H1 (cell line): ENCODE results near the gene TMTC4. TPM values are rescaled to one million over a fixed set of nuclear protein-coding genes. Genes with fewer than 3 reads are reported as not detected.

Experiments
- CBX5 ChIP-seq: fragments of 300-800, 300-1000 bp; sonication (generic); IDR thresholded peaks from 2 replicates; pipeline ENCODE4 v1.7.1; 2016; ENCODE audit warnings: antibody characterized with exemption, low read length, low read depth
- CHD2 ChIP-seq: IDR thresholded peaks from 2 replicates; pipeline ENCODE4 v1.6.1; 2012; ENCODE audit warnings: low read length, improper control_type of control experiment
- KDM4A ChIP-seq: IDR thresholded peaks from one replicate; pipeline ENCODE4 v1.7.1; 2012; ENCODE audit warnings: low read depth, mild to moderate bottlenecking, moderate library complexity, low read length, inconsistent platforms; ENCODE audit not compliant: severe bottlenecking
- NRF1 ChIP-seq: IDR thresholded peaks from 2 replicates; pipeline ENCODE4 v1.6.1; 2011; ENCODE audit warnings: mild to moderate bottlenecking, low read depth, low read length, improper control_type of control experiment
- PHF8 ChIP-seq: fragments of 200-600 bp; sonication (generic); conservative IDR thresholded peaks from 2 replicates; pipeline ENCODE4 v1.7.1; 2012; ENCODE audit warnings: low read depth, mild to moderate bottlenecking, inconsistent platforms, low read length, moderate library complexity
- POLR2A ChIP-seq, 2 experiments: IDR thresholded peaks; 1 replicate in 1 of 2; 2 replicates in 1 of 2; pipeline ENCODE4 v1.6.1; 2011; ENCODE audit warnings: low read depth in 2 of 2, low read length in 2 of 2, mild to moderate bottlenecking in 2 of 2; ENCODE audit errors: control extremely low read depth in 1 of 2
- RNF2 ChIP-seq: fragments of 200-900, 300-1000 bp; sonication (generic); IDR thresholded peaks from 2 replicates; pipeline ENCODE4 v1.7.1; 2016; ENCODE audit warnings: borderline replicate concordance, low read depth, mild to moderate bottlenecking, antibody characterized with exemption, low read length; ENCODE audit not compliant: poor library complexity, severe bottlenecking; ENCODE audit errors: missing control alignments
- SIX5 ChIP-seq: IDR thresholded peaks from 2 replicates; pipeline ENCODE4 v1.6.1; 2011; ENCODE audit warnings: mild to moderate bottlenecking, low read depth, low read length
- SRF ChIP-seq: IDR thresholded peaks from 2 replicates; pipeline ENCODE4 v1.6.1; 2011; ENCODE audit warnings: mild to moderate bottlenecking, low read depth, low read length, moderate library complexity
- TCF12 ChIP-seq: IDR thresholded peaks from 2 replicates; pipeline ENCODE4 v1.6.1; 2011; ENCODE audit warnings: low read depth, mild to moderate bottlenecking, low read length
- TEAD4 ChIP-seq: IDR thresholded peaks from 2 replicates; pipeline ENCODE4 v1.6.1; 2012; ENCODE audit warnings: low read depth, low read length, inconsistent platforms, mixed read lengths
- polyA plus RNA-seq, 7 experiments: library from polyadenylated mRNA; depleted of rRNA in 3 of 7; stranded (reverse) in 5 of 7; unstranded in 2 of 7; fragments of >200 nt in 5 of 7; fragments of 200-250 nt in 2 of 7; gene quantifications; 1 replicate in 5 of 7; 2 replicates in 1 of 7; 4 replicates in 1 of 7; pipeline versions ENCODE4 v1.2.1 to v1.2.3, GENCODE V29; 2011 to 2013; ENCODE audit warnings: missing spikeins in 2 of 7, mixed read lengths in 2 of 7
- total RNA-seq: library from RNA; stranded (reverse); fragmentation: NEBNext Ultra II Directional; extraction: Animal tissue kit (Norgen Biotek cat#: 25700); gene quantifications from 2 replicates; pipeline ENCODE4 v1.2.1, GENCODE V29; 2021

Gene TMTC4
- total and polyA plus RNA-seq, 2 of the 8 experiments (the other 6 are each of a cell fraction or from before 2014, with no cell fraction given) = 26.3 to 42.6 TPM

GRCh38 chr13:100662468-100663211 is 12.0 kb downstream of the TMTC4 start (continued):
- TF ChIP-seq CBX5 (no peak), SIX5 (no peak), POLR2A (IDR thresholded peaks at IDR 0.05; ENCODE audit: control extremely low read depth in 1 of 2, low read depth in 2 of 2, low read length in 2 of 2) (no peak), RNF2 (no peak), CHD2 (no peak), KDM4A (no peak), TEAD4 (no peak), SRF (no peak), PHF8 (no peak), TCF12 (no peak), NRF1 (no peak)
